ELF-1 (cell line): Measurements from ENCODE around the gene TEX19.
"Not testable (repeated sequence)": the region's sequence is repeated elsewhere in the genome, so short reads cannot be mapped to it uniquely, and the experiment has no call there.

Experiments used
- DNase-seq: peaks from one replicate; pipeline ENCODE4 v3.0.0-alpha.2; 2016; ENCODE audit warnings: low read depth, low spot score

The TEX19 gene

GRCh38 chr17:82408288-82408937, 49.4 kb downstream of the TEX19 start:
- no peak for DNase-seq

- no peak for DNase-seq
Measured at GRCh38 chr17:82408938-82409318, 49.9 kb downstream of the TEX19 start.

- no peak for DNase-seq
Measured at GRCh38 chr17:82410014-82410716, 51.1 kb downstream of the TEX19 start.

GRCh38 chr17:82411396-82412053, 52.5 kb downstream of the TEX19 start:
- no peak for DNase-seq

- DNase-seq: not testable (repeated sequence)
Measured at GRCh38 chr17:82412081-82412480, 53.0 kb downstream of the TEX19 start.

GRCh38 chr17:82412535-82413520, 53.8 kb downstream of the TEX19 start:
- DNase-seq: no peak
